Measurements from ENCODE around the gene ZDHHC13.

DNA sequence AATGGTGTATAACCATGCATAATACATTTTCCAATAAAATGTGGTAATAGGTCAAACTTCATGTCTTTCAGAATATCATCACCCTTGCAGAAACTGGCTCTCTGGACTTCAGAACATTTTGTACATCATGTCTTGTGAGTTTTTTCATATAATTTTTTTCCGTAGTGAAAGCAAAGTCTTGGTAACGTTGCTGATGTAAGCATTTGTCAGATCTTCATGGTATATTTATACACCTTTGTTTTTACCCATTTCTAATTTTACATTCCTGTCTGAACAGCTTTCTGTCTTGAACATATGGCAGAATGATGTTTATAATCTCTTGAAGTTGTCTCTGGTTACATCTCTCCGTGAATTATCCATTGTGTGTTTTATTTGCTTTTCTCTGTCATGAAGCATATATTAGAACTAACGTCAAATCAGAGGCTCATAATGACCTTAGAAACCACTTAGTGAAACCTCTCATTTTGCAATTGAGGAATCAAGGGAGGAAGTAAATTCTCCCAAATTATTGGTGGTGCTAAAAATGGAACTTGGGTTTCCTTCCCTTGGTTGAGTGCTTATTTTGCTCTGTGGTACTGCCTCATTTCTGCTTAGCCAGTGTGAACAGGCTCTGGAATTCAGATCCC lies 47.4 kb downstream of the ZDHHC13 start:
- TF ChIP-seq, protein P1, sequence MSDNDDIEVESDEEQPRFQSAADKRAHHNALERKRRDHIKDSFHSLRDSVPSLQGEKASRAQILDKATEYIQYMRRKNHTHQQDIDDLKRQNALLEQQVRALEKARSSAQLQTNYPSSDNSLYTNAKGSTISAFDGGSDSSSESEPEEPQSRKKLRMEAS (IDR thresholded peaks at IDR 0.05): no peak
- TF ChIP-seq, protein P2, sequence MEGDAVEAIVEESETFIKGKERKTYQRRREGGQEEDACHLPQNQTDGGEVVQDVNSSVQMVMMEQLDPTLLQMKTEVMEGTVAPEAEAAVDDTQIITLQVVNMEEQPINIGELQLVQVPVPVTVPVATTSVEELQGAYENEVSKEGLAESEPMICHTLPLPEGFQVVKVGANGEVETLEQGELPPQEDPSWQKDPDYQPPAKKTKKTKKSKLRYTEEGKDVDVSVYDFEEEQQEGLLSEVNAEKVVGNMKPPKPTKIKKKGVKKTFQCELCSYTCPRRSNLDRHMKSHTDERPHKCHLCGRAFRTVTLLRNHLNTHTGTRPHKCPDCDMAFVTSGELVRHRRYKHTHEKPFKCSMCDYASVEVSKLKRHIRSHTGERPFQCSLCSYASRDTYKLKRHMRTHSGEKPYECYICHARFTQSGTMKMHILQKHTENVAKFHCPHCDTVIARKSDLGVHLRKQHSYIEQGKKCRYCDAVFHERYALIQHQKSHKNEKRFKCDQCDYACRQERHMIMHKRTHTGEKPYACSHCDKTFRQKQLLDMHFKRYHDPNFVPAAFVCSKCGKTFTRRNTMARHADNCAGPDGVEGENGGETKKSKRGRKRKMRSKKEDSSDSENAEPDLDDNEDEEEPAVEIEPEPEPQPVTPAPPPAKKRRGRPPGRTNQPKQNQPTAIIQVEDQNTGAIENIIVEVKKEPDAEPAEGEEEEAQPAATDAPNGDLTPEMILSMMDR (IDR thresholded peaks at IDR 0.05): no peak
- TF ChIP-seq, protein P3, sequence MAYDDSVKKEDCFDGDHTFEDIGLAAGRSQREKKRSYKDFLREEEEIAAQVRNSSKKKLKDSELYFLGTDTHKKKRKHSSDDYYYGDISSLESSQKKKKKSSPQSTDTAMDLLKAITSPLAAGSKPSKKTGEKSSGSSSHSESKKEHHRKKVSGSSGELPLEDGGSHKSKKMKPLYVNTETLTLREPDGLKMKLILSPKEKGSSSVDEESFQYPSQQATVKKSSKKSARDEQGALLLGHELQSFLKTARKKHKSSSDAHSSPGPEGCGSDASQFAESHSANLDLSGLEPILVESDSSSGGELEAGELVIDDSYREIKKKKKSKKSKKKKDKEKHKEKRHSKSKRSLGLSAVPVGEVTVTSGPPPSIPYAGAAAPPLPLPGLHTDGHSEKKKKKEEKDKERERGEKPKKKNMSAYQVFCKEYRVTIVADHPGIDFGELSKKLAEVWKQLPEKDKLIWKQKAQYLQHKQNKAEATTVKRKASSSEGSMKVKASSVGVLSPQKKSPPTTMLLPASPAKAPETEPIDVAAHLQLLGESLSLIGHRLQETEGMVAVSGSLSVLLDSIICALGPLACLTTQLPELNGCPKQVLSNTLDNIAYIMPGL (CRISPR knock-in tag; IDR thresholded peaks at IDR 0.05; ENCODE audit: borderline replicate concordance): no peak
- no peak for TF ChIP-seq MYC (IDR thresholded peaks at IDR 0.05; ENCODE audit: borderline replicate concordance, low read length)
- TF ChIP-seq RAD21 (conservative IDR thresholded peaks at IDR 0.05 in 1 of 2, IDR thresholded peaks at IDR 0.05 in 1 of 2): no peak
- TF ChIP-seq, protein P4, sequence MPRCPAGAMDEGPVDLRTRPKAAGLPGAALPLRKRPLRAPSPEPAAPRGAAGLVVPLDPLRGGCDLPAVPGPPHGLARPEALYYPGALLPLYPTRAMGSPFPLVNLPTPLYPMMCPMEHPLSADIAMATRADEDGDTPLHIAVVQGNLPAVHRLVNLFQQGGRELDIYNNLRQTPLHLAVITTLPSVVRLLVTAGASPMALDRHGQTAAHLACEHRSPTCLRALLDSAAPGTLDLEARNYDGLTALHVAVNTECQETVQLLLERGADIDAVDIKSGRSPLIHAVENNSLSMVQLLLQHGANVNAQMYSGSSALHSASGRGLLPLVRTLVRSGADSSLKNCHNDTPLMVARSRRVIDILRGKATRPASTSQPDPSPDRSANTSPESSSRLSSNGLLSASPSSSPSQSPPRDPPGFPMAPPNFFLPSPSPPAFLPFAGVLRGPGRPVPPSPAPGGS (IDR thresholded peaks at IDR 0.05): no peak
- TF ChIP-seq EP300 (IDR thresholded peaks at IDR 0.05): no peak
- TF ChIP-seq CHD2 (IDR thresholded peaks at IDR 0.05; ENCODE audit: low read length, partially characterized antibody): no peak
- no peak for TF ChIP-seq NPAS2 (CRISPR knock-in tag; IDR thresholded peaks at IDR 0.05; ENCODE audit: borderline replicate concordance)
